Measurements from ENCODE around the gene ARHGEF19.
"Not testable (repeated sequence)": the region's sequence is repeated elsewhere in the genome, so short reads cannot be mapped to it uniquely, and the experiment has no call there.

ARHGEF19 gene

GRCh38 chr1:16164213-16165072 lies 48.0 kb downstream of the ARHGEF19 start:
- DNase-seq: peak; percentile 97

GRCh38 chr1:16163608-16164212 lies 48.7 kb downstream of the ARHGEF19 start:
- DNase-seq: not testable (repeated sequence)

- no peak for DNase-seq
These were observed 50.2 kb downstream of the ARHGEF19 start for GRCh38 chr1:16162163-16162822.

GRCh38 chr1:16161717-16162116 lies 50.7 kb downstream of the ARHGEF19 start:
- DNase-seq: no peak

GRCh38 chr1:16158993-16159831 lies 53.2 kb downstream of the ARHGEF19 start:
- no peak for DNase-seq

GRCh38 chr1:16158025-16158424 lies 54.4 kb downstream of the ARHGEF19 start:
- DNase-seq: no peak

DNA sequence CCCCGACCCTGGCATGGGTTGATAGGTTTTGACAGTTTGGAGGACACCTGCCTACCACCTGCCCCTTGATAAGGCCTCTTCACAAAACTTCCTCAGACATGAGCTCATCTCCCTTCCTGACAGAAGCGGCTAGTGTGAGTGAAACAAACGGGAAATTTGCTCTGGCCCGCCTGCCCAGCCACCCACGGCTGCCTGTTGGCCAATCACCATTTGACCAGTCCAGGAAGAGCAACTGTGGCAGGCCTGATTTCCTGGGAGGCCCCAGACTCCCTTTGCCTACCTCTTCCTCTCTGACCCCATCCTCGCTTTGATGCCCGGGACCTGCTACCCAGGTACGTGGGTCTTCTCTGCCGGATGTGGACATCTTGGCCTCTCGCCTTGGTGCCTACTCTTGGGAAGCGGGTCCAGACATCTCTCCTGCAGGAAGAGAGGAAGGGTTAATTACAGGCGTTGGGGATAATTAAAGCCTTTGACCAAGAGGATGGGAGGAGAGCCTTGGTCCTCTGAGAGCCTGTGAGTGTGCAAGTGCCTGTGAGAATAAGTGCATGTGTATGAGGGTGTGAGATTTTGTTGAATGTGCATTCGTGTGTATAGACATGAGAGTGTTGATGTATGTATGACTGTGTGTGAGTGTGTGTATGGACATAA lies 55.5 kb downstream of the ARHGEF19 start:
- DNase-seq: no peak

- peak; percentile 91 for DNase-seq
These were observed 56.7 kb downstream of the ARHGEF19 start, which contains the start of gene EPHA2 for GRCh38 chr1:16155537-16156410. EPHA2 (minus strand) TSS chr1:16156069; CDS start chr1:16155932, 137 bp downstream.

DNA sequence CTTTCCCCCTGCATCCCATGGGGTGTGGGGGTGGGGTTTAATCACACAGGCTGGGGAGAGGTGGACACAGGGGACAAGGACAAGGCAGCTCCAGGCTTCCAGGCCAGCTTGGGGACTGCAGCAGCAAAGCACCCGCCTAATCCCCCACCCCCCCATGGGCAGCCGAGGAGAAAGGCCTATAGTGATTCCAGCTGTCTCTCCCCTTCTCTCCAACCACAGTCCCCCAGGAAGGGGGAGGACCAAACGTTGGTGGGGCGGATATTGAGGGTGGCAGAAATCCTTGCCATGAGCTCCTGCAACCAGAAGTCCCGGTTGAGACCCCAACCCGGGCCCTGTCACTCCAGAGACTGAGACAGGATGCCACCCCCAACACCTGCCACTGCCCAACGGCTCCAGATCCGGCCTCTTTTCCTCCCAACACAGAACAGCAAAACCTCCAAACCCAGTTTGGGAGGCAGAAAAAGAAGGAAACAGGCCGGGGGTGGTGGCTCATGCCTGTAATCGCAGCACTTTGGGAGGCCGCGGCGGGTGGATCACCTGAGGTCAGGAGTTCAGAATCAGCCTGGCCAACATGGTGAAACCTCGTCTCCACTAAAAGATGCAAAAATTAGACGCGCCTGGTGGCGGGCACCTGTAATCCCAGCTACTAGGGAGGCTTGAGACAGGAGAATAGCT lies 58.3 kb downstream of the ARHGEF19 start:
- peak; percentile 34 for DNase-seq

- DNase-seq: no peak
These were observed 59.1 kb downstream of the ARHGEF19 start for GRCh38 chr1:16153096-16153998.

GRCh38 chr1:16152481-16153087 lies 59.9 kb downstream of the ARHGEF19 start:
- DNase-seq: peak; percentile 55

DNA sequence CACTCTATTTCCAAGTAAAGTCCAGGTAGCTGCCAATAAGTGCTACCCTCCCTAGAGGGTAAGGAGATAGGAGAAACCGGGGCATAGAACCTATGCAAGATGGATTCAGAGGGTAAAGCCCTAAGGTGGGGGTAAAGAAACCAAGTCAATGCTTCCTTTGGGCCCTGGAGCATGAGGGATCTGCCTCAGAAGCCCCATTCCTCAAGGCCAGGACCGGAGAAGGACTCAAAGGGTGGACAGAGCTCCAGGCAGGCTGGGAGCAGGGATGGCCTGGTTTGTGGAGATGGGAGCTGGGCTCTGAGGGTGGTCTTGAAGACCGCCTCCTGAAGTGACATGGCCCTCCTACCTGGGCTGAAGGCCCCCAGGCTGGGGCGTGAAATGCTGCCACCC lies 60.5 kb downstream of the ARHGEF19 start:
- DNase-seq: no peak

DNA sequence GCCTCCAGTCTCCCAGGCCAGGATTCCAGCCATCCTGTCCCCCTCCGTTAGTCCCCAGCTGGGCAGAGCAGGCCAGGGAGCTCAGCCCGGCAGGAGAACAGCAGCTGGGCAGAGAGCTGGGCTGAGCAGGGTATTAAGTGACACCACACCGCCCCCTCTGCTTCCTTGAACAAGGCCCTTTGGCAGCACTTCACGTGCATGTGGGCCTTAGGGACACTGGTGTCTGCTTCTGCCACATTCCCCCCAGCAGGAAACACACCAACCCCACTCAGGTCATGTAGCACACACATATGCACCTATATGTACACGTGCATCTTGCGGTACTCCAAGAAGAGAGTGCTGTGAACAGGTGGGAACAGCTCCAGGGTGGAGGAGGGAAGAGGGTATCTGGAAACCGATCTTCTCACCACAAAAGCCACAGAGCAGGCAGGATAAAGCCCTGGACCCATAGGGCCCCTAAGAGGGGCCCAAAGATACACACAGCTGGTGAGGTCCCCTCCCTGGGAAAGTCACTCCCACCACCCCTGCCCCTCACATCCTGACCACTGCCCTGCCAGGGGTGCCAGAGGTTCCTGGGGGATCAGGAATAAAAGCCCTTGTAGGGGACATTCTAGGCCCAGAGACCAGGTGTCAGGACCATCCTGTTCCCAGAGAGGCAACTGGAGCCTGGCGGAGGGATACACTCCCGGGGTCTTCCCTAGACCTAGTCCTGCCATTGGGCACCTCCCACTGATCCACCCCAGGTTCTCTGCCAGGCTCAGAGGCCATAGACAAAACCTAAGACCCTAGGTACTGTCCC lies 61.1 kb downstream of the ARHGEF19 start:
- peak; percentile 49 for DNase-seq

DNA sequence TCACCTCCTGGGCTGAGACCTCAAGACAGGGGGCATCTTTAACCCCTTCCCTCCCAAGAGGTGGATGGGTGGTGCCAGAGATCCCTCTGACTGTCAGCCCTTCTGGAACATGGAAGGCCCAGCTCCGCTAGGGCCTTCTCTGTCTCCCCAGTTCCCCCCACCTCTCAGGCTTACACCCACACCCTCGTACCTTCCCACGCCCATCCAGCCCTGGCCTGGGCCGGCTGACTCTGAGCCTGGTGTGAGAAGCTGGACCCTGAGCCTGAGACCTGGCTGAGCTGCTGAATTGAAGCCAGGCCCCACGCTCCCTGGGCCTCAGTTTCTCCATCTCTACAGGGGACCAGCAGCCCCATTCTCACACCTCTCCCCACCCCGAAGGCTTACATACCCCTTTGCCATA lies 61.9 kb downstream of the ARHGEF19 start:
- DNase-seq: no peak

DNA sequence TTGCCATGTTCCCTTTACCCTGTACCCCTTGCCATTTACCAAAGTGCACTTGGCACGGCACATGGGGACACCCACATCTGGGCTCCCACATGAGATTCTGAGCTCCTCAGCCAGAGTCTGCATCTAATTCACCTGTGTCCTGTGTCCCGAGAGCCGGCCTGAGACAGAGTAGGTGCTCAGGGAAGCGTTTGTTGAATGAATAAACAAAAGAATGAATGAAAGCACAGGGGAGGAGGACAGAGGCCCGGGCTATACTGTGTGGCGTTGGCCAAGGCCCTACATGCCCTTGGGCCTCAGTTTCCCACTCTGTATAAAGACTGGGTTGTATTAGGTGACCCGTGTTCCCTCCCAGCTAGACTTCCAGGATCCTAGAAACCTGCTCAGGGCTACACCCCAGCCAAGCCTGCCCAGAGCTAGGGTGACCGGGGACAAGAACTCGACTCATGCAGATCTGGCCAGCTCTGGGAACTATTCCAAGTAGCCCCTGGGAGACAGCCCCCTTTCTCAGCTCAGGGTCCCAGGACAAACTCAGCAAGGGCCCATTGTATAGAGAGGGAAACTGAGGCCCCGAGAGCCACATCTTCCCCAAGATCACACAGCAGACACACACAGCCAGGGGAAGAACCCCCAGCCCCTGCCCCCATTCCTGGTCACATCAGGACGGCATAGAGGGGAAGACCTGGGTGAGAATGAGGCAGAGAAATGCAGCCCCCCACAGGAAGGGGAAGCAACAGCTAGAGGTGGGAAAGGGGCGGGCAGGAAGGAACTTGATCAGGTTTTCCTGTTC lies 62.6 kb downstream of the ARHGEF19 start:
- no peak for DNase-seq

- DNase-seq: no peak
These were observed 63.3 kb downstream of the ARHGEF19 start for GRCh38 chr1:16149146-16149545.

Data from fibroblast of skin of back (primary cell).